CD4-positive, CD25-positive, alpha-beta regulatory T cell (primary cell): Measurements from ENCODE around the gene IQSEC3. TPM values are rescaled to one million over a fixed set of nuclear protein-coding genes. Genes with fewer than 3 reads are reported as not detected.
A peak's percentile ranks its signal among the peaks of the same experiment; 100 is the strongest.

Experiments
- ATAC-seq, 2 donors: fragments of 150-1000 bp; cut with Tn5 transposase; one replicate each; pipeline ENCODE4 v1.10.0; 2021; ENCODE audit warnings: low read depth in 2 of 2, moderate number of reproducible peaks in 2 of 2, moderate library complexity in 1 of 2
- DNase-seq, 3 donors: peaks; one replicate each; pipeline versions ENCODE4 v3.0.0 to v3.0.0-alpha.2; 2012 to 2022; ENCODE audit warnings: mixed read lengths in 1 of 3
- H3K27ac ChIP-seq: one replicate; pipeline ENCODE4 v1.7.0; 2013; ENCODE audit warnings: mild to moderate bottlenecking, low read length; ENCODE audit not compliant: insufficient read depth, poor library complexity, severe bottlenecking
- H3K27me3 ChIP-seq: one replicate; pipeline ENCODE4 v1.7.0; 2013; ENCODE audit warnings: low read length; ENCODE audit not compliant: control insufficient read depth, insufficient read depth
- H3K36me3 ChIP-seq: one replicate; pipeline ENCODE4 v1.7.0; 2013; ENCODE audit warnings: mild to moderate bottlenecking, low read length, moderate library complexity; ENCODE audit not compliant: control insufficient read depth, insufficient read depth
- H3K4me1 ChIP-seq: 2 replicates; pipeline ENCODE4 v1.7.0; 2013; ENCODE audit warnings: mild to moderate bottlenecking, low read length; ENCODE audit not compliant: insufficient read depth, control insufficient read depth, poor library complexity, severe bottlenecking
- H3K4me3 ChIP-seq: one replicate; pipeline ENCODE4 v1.7.0; 2013; ENCODE audit warnings: low read depth, mild to moderate bottlenecking, low read length, moderate library complexity
- H3K9me3 ChIP-seq, 2 experiments: 1 replicate in 1 of 2; 2 replicates in 1 of 2; pipeline ENCODE4 v1.7.0; 2013; ENCODE audit warnings: low read length in 2 of 2, mild to moderate bottlenecking in 1 of 2, moderate library complexity in 1 of 2; ENCODE audit not compliant: control insufficient read depth in 2 of 2
- H3K27ac Mint-ChIP-seq, 3 donors: one replicate each; pipeline ENCODE4 v1.8.0; 2020 to 2022; ENCODE audit warnings: mild to moderate bottlenecking in 3 of 3, mixed read lengths in 3 of 3, moderate library complexity in 2 of 3
- H3K27me3 Mint-ChIP-seq: one replicate; pipeline ENCODE4 v1.8.0; 2022; ENCODE audit warnings: mild to moderate bottlenecking, mixed read lengths
- H3K36me3 Mint-ChIP-seq: one replicate; pipeline ENCODE4 v1.8.0; 2020; ENCODE audit warnings: mixed read lengths
- H3K4me1 Mint-ChIP-seq, 4 donors: one replicate each; pipeline ENCODE4 v1.8.0; 2020 to 2022; ENCODE audit warnings: mixed read lengths in 4 of 4, mild to moderate bottlenecking in 1 of 4
- H3K4me3 Mint-ChIP-seq, 4 donors: one replicate each; pipeline ENCODE4 v1.8.0; 2020 to 2022; ENCODE audit warnings: mild to moderate bottlenecking in 4 of 4, mixed read lengths in 4 of 4, moderate library complexity in 3 of 4
- H3K9me3 Mint-ChIP-seq, 7 donors: one replicate each; pipeline ENCODE4 v1.8.0; 2020 to 2022; ENCODE audit warnings: mixed read lengths in 7 of 7, mild to moderate bottlenecking in 3 of 7, moderate library complexity in 2 of 7
- polyA plus RNA-seq, 4 donors: library from polyadenylated mRNA; unstranded; fragments of 300-500 nt; fragmentation: Illumina TruSeq; gene quantifications; one replicate each; pipeline ENCODE4 v1.2.3, GENCODE V29; 2021
- total RNA-seq: library from RNA; stranded (reverse); gene quantifications from one replicate; pipeline ENCODE4 v1.2.3, GENCODE V29; 2022

The IQSEC3 gene
- total and polyA plus RNA-seq, 5 donors from 2014 or later: 0.05 to 0.15 TPM; not detected in 3

GRCh38 chr12:102879-103168 is 36.3 kb downstream of the IQSEC3 start:
- H3K4me1 Mint-ChIP-seq: peaks cover 0 to 9% (median 2%) of the 10 kb centered on the region in 4 donors
- H3K9me3 ChIP-seq: no peaks in the 10 kb centered on the region
- no peaks in the 10 kb centered on the region for H3K36me3 Mint-ChIP-seq
- no peaks in the 10 kb centered on the region for H3K9me3 Mint-ChIP-seq
- H3K27me3 Mint-ChIP-seq: no peaks in the 10 kb centered on the region
- H3K4me3 Mint-ChIP-seq: no peak overlapping the region
- H3K27me3 ChIP-seq: no peaks in the 10 kb centered on the region
- no peak for ATAC-seq
- no peak overlapping the region for H3K4me3 ChIP-seq
- no peak overlapping the region for H3K27ac ChIP-seq
- no peak for DNase-seq
- no peaks in the 10 kb centered on the region for H3K36me3 ChIP-seq
- H3K27ac Mint-ChIP-seq: peak overlapping the region in 1 of 3 donors; percentile 66
- H3K4me1 ChIP-seq: peaks cover 7% of the 10 kb centered on the region

GRCh38 chr12:103169-103981 is 36.8 kb downstream of the IQSEC3 start:
- Mint-ChIP-seq H3K4me1 (peaks cover 0 to 9% (median 2%) of the 10 kb centered on the region in 4 donors), H3K27me3 (no peaks in the 10 kb centered on the region), H3K36me3 (no peaks in the 10 kb centered on the region), H3K27ac (peak overlapping the region in 1 of 3 donors; percentile 66), H3K4me3 (no peak overlapping the region), H3K9me3 (no peaks in the 10 kb centered on the region)
- Histone ChIP-seq H3K36me3 (no peaks in the 10 kb centered on the region), H3K4me3 (no peak overlapping the region), H3K27me3 (no peaks in the 10 kb centered on the region), H3K9me3 (no peaks in the 10 kb centered on the region), H3K27ac (no peak overlapping the region), H3K4me1 (peaks cover 7% of the 10 kb centered on the region)
- DNase-seq (no peak), ATAC-seq (no peak)

GRCh38 chr12:104551-105081 is 38.0 kb downstream of the IQSEC3 start:
- H3K27ac ChIP-seq: no peak overlapping the region
- H3K27me3 Mint-ChIP-seq: peaks cover 1% of the 10 kb centered on the region
- H3K4me1 Mint-ChIP-seq: peaks cover 0 to 13% (median 4%) of the 10 kb centered on the region in 4 donors
- no peak overlapping the region for H3K4me3 Mint-ChIP-seq
- DNase-seq (peak in 2 of 3 donors; percentile 19 to 24), ATAC-seq (no peak)
- H3K4me1 ChIP-seq: peaks cover 7% of the 10 kb centered on the region
- no peak overlapping the region for H3K27ac Mint-ChIP-seq
- no peaks in the 10 kb centered on the region for H3K9me3 Mint-ChIP-seq
- no peaks in the 10 kb centered on the region for H3K9me3 ChIP-seq
- no peaks in the 10 kb centered on the region for H3K36me3 Mint-ChIP-seq
- H3K27me3 ChIP-seq: no peaks in the 10 kb centered on the region
- no peaks in the 10 kb centered on the region for H3K36me3 ChIP-seq
- no peak overlapping the region for H3K4me3 ChIP-seq

DNA sequence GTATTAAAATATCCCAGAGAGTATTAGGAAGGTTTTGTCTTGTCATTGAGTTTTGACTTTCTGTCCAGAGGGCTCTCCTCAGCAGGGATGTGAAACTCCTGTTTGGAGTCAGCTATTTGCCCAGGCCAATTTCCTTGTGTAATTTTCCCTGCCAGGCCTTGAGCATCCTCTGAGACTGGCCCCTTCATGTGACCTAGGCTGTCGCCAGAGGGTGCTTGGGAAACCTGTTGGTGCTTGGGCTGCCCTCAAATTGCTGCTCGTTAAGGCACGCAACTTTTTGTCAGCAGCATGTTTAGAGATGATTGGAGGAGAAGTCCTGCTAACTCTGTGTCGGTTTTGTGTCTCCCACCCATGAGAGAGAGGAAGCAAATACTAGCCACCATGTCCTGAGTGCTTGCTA is 39.1 kb downstream of the IQSEC3 start:
- Mint-ChIP-seq H3K27ac (no peak overlapping the region), H3K4me3 (no peak overlapping the region)
- ATAC-seq: no peak

GRCh38 chr12:106118-106591 is 39.6 kb downstream of the IQSEC3 start:
- H3K27me3 Mint-ChIP-seq: peaks cover 12% of the 10 kb centered on the region
- Histone ChIP-seq H3K4me1 (peaks cover 7% of the 10 kb centered on the region), H3K4me3 (no peak overlapping the region), H3K9me3 (no peaks in the 10 kb centered on the region), H3K27me3 (no peaks in the 10 kb centered on the region), H3K27ac (no peak overlapping the region), H3K36me3 (no peaks in the 10 kb centered on the region)
- DNase-seq: peak in 1 of 3 donors; percentile 14
- ATAC-seq: no peak
- no peak overlapping the region for H3K27ac Mint-ChIP-seq
- no peaks in the 10 kb centered on the region for H3K9me3 Mint-ChIP-seq
- H3K4me3 Mint-ChIP-seq: no peak overlapping the region
- H3K4me1 Mint-ChIP-seq: peaks cover 0 to 18% (median 7%) of the 10 kb centered on the region in 4 donors
- no peaks in the 10 kb centered on the region for H3K36me3 Mint-ChIP-seq

More for the DNA sequence above, 39.1 kb downstream of the IQSEC3 start:
- H3K27ac ChIP-seq: no peak overlapping the region
- H3K4me1 Mint-ChIP-seq: peaks cover 0 to 18% (median 7%) of the 10 kb centered on the region in 4 donors
- H3K36me3 ChIP-seq: no peaks in the 10 kb centered on the region
- no peaks in the 10 kb centered on the region for H3K9me3 ChIP-seq
- no peak overlapping the region for H3K4me3 ChIP-seq
- peaks cover 7% of the 10 kb centered on the region for H3K4me1 ChIP-seq
- H3K9me3 Mint-ChIP-seq: no peaks in the 10 kb centered on the region
- H3K36me3 Mint-ChIP-seq: no peaks in the 10 kb centered on the region
- no peak for DNase-seq
- H3K27me3 Mint-ChIP-seq: peaks cover 12% of the 10 kb centered on the region
- H3K27me3 ChIP-seq: no peaks in the 10 kb centered on the region

GRCh38 chr12:108594-108993 is 42.0 kb downstream of the IQSEC3 start:
- no peaks in the 10 kb centered on the region for H3K36me3 Mint-ChIP-seq
- H3K9me3 Mint-ChIP-seq: no peaks in the 10 kb centered on the region
- Histone ChIP-seq H3K4me1 (peaks cover 7% of the 10 kb centered on the region), H3K27ac (no peak overlapping the region), H3K36me3 (no peaks in the 10 kb centered on the region), H3K27me3 (peaks cover 3% of the 10 kb centered on the region), H3K4me3 (no peak overlapping the region), H3K9me3 (no peaks in the 10 kb centered on the region)
- peaks cover 12% of the 10 kb centered on the region for H3K27me3 Mint-ChIP-seq
- no peak overlapping the region for H3K4me3 Mint-ChIP-seq
- peaks cover 0 to 18% (median 7%) of the 10 kb centered on the region in 4 donors for H3K4me1 Mint-ChIP-seq
- no peak for ATAC-seq
- no peak for DNase-seq
- H3K27ac Mint-ChIP-seq: no peak overlapping the region

GRCh38 chr12:109446-109845 is 42.9 kb downstream of the IQSEC3 start:
- Mint-ChIP-seq H3K27me3 (peaks cover 18% of the 10 kb centered on the region), H3K4me1 (peaks cover 0 to 13% (median 7%) of the 10 kb centered on the region in 4 donors), H3K4me3 (no peak overlapping the region), H3K9me3 (no peaks in the 10 kb centered on the region), H3K36me3 (no peaks in the 10 kb centered on the region), H3K27ac (peak overlapping the region in 2 of 3 donors; percentile 31 to 59)
- H3K4me1 ChIP-seq: peaks cover 2% of the 10 kb centered on the region
- no peaks in the 10 kb centered on the region for H3K36me3 ChIP-seq
- H3K9me3 ChIP-seq: no peaks in the 10 kb centered on the region
- no peak overlapping the region for H3K4me3 ChIP-seq
- DNase-seq: no peak
- no peak overlapping the region for H3K27ac ChIP-seq
- ATAC-seq: no peak
- peaks cover 3% of the 10 kb centered on the region for H3K27me3 ChIP-seq
